ENCODE data around the gene FTO. TPM values are rescaled to one million over a fixed set of nuclear protein-coding genes. Genes with fewer than 3 reads are reported as not detected.

FTO gene
- total and polyA plus RNA-seq, 4 donors, result 12.2 to 145 (median 57.7) TPM

DNA sequence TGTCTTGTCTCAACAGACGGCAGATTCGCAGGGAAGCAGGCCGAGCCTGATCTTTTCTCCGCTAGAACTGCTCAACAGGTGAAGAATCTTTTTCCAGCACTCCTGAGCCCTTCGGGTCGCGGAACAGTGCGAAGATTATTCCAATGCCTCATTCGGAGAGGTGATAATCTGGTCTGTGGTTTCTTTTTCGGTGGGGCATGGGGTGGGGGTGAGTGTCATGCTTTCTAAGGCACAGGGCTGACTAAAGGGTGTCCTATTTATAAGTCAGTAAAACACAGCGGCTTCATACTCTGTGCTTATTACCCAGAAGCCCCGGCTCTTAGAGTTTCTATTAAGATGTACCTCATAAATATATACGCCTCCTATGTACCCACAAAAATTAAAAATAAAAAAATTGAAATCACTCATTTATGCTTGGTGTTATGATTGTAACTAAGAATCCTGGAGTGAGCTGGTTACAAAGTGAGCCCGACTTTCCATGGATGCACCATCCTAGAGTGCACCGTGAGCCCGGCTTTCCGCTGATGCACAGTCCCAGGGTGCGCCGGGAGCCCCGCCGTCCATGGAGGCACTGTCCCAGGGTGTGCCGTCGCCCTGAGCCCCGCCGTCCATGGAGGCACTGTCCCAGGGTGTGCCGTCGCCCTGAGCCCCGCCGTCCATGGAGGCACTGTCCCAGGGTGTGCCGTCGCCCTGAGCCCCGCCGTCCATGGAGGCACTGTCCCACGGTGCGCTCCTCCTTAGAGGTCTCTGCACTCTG lies 417.8 kb downstream of the FTO start:
- 97 to 98% methylated on average over 27 to 35 of the region's 35 CpGs for WGBS, 2 donors
- Histone ChIP-seq H3K27me3 (ENCODE audit: control insufficient read depth in 3 of 3, insufficient read depth in 3 of 3, low read length in 2 of 3) (no peaks in the 10 kb centered on the region), H3K27ac (ENCODE audit: low read depth in 1 of 2, low read length in 1 of 2) (no peak overlapping the region), H3K9ac (ENCODE audit: insufficient read depth in 1 of 2, low read length in 2 of 2) (no peak overlapping the region), H3K36me3 (ENCODE audit: control insufficient read depth in 4 of 4, insufficient read depth in 4 of 4, low read length in 4 of 4) (peaks cover 0 to 4% (median 0%) of the 10 kb centered on the region in 4 donors), H3K4me3 (no peak overlapping the region), H3K9me3 (ENCODE audit: control insufficient read depth in 4 of 4, insufficient read depth in 3 of 4, low read length in 3 of 4) (no peaks in the 10 kb centered on the region), H3K4me1 (ENCODE audit: control insufficient read depth in 5 of 5, insufficient read depth in 5 of 5, low read length in 5 of 5) (no peaks in the 10 kb centered on the region)
- TF ChIP-seq, protein P1, sequence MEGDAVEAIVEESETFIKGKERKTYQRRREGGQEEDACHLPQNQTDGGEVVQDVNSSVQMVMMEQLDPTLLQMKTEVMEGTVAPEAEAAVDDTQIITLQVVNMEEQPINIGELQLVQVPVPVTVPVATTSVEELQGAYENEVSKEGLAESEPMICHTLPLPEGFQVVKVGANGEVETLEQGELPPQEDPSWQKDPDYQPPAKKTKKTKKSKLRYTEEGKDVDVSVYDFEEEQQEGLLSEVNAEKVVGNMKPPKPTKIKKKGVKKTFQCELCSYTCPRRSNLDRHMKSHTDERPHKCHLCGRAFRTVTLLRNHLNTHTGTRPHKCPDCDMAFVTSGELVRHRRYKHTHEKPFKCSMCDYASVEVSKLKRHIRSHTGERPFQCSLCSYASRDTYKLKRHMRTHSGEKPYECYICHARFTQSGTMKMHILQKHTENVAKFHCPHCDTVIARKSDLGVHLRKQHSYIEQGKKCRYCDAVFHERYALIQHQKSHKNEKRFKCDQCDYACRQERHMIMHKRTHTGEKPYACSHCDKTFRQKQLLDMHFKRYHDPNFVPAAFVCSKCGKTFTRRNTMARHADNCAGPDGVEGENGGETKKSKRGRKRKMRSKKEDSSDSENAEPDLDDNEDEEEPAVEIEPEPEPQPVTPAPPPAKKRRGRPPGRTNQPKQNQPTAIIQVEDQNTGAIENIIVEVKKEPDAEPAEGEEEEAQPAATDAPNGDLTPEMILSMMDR (IDR thresholded peaks at IDR 0.05; ENCODE audit: control extremely low read depth, extremely low read depth), result no peak
- no peak for ATAC-seq (ENCODE audit: insufficient read depth, low FRiP score)
- DNase-seq, result no peak

DNA sequence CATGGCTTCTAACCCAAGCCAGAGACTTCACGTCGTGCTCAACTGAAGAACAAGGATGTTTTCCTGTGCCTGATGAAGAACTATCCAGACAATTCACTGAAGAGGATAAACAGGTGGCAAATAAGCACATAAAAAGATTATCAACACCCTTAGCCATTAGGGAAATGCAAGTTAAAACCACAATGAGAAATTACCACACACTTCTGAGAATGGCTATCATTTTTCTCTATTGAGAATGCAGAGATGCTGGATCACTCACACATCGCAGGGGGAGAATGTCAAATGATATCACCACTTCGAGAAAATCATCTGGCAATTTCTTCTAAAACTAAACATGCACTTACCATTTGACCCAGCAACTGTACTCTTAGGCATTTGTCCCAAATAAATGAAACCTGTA lies 419.8 kb downstream of the FTO start:
- no peak overlapping the region for H3K9ac ChIP-seq (ENCODE audit: insufficient read depth in 1 of 2, low read length in 2 of 2)
- no peaks in the 10 kb centered on the region for H3K36me3 ChIP-seq (ENCODE audit: control insufficient read depth in 4 of 4, insufficient read depth in 4 of 4, low read length in 4 of 4)
- ATAC-seq (ENCODE audit: insufficient read depth, low FRiP score) (no peak), DNase-seq (no peak)
- H3K9me3 ChIP-seq (ENCODE audit: control insufficient read depth in 4 of 4, insufficient read depth in 3 of 4, low read length in 3 of 4), result no peaks in the 10 kb centered on the region
- TF ChIP-seq, protein P1 (IDR thresholded peaks at IDR 0.05; ENCODE audit: control extremely low read depth, extremely low read depth), result no peak
- 41 to 74% methylated on average over 4 of the region's 4 CpGs for WGBS, 2 donors
- H3K4me3 ChIP-seq, result no peak overlapping the region
- no peak overlapping the region for H3K27ac ChIP-seq (ENCODE audit: low read depth in 1 of 2, low read length in 1 of 2)
- H3K4me1 ChIP-seq (ENCODE audit: control insufficient read depth in 5 of 5, insufficient read depth in 5 of 5, low read length in 5 of 5), result no peaks in the 10 kb centered on the region
- no peaks in the 10 kb centered on the region for H3K27me3 ChIP-seq (ENCODE audit: control insufficient read depth in 3 of 3, insufficient read depth in 3 of 3, low read length in 2 of 3)

DNA sequence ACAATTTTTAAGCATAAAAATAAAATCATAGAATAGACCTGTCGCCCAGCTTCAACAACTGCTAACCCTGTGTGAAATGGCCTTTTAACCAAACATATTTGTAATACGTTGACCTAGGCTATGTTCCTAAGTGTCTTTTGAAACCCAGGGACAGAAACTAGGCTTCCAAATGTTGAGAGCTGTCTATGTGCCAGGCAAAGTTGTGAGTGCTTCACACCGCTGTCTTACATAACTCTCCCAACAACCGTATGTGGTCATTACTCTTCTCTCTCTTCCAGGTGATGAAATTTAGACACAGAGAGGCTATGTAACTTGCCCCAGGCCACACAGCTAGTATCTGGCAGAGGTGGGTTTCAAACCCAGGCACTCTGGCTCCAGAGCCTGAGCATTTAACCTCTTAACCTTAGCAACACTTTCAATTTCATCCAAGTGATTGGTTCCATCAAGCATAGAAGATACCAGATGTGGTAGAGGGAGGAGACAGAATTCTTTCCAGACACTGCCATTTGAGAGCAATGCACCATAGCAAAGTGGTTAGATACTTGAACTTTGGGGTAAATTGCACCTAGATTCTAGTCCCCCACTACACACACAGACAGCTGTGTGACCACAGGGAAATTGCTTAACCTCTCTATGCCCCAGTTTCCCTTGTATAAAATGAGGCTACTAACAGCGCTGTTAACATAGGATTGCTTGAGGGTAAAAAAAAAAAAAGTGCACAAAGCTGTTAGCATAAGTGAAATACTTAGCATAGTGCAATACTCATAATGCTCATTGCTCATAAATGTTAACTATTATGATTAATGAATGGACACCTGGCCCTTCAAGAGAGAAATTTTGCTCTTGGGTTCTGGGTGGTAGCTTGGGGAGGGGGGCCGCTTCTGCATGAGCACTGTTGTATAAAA lies 422.0 kb downstream of the FTO start:
- TF ChIP-seq, protein P1 (IDR thresholded peaks at IDR 0.05; ENCODE audit: control extremely low read depth, extremely low read depth), result no peak
- no peak for ATAC-seq (ENCODE audit: insufficient read depth, low FRiP score)
- Histone ChIP-seq H3K9me3 (ENCODE audit: control insufficient read depth in 4 of 4, insufficient read depth in 3 of 4, low read length in 3 of 4) (no peaks in the 10 kb centered on the region), H3K4me1 (ENCODE audit: control insufficient read depth in 5 of 5, insufficient read depth in 5 of 5, low read length in 5 of 5) (no peaks in the 10 kb centered on the region), H3K27me3 (ENCODE audit: control insufficient read depth in 3 of 3, insufficient read depth in 3 of 3, low read length in 2 of 3) (no peaks in the 10 kb centered on the region), H3K4me3 (no peak overlapping the region), H3K36me3 (ENCODE audit: control insufficient read depth in 4 of 4, insufficient read depth in 4 of 4, low read length in 4 of 4) (no peaks in the 10 kb centered on the region), H3K27ac (ENCODE audit: low read depth in 1 of 2, low read length in 1 of 2) (no peak overlapping the region), H3K9ac (ENCODE audit: insufficient read depth in 1 of 2, low read length in 2 of 2) (no peak overlapping the region)
- DNase-seq, result no peak
- 54 to 72% methylated on average over 6 of the region's 6 CpGs for WGBS, 2 donors
